ES-I3 (cell line): ENCODE measurements around the gene HOMER1.
A peak's percentile ranks its signal among the peaks of the same experiment; 100 is the strongest.

Source experiments
- H3K36me3 ChIP-seq: 2 replicates; pipeline ENCODE4 v1.6.1; 2013; ENCODE audit warnings: mild to moderate bottlenecking, low read length, control low read depth, moderate library complexity; ENCODE audit not compliant: insufficient read depth
- H3K4me1 ChIP-seq: 2 replicates; pipeline ENCODE4 v1.6.1; 2013; ENCODE audit warnings: mild to moderate bottlenecking, control low read depth, low read length; ENCODE audit not compliant: insufficient read depth
- H3K9ac ChIP-seq: 2 replicates; pipeline ENCODE4 v1.6.1; 2013; ENCODE audit warnings: low read depth, mild to moderate bottlenecking, low read length, moderate library complexity
- H3K9me3 ChIP-seq: 2 replicates; pipeline ENCODE4 v1.6.1; 2013; ENCODE audit warnings: mild to moderate bottlenecking, low read length, moderate library complexity; ENCODE audit not compliant: control insufficient read depth, insufficient read depth

Gene HOMER1

DNA sequence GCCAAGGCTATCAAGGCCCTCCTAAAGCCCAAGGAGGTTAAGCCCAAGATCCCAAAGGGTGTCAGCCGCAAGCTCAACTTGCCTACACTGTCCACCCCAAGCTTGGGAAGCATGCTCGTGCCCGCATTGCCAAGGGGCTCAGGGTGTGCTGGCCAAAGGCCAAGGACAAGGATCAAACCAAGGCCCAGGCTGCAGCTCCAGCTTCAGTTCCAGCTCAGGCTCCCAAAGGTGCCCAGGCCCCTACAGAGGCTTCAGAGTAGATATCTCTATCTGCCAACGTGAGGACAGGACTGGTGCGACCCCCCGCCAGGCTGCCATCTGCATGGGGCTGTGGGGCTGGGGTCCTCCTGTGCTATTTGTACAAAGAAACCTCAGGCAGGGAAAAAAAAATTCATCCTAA lies 3.3 kb downstream of the HOMER1 start:
- peak overlapping the region; percentile 14; the same call in 1 of the 2 replicates for H3K9ac ChIP-seq
- H3K9me3 ChIP-seq = no peaks in the 10 kb centered on the region
- H3K36me3 ChIP-seq = no peaks in the 10 kb centered on the region
- peaks cover 28% of the 10 kb centered on the region for H3K4me1 ChIP-seq

DNA sequence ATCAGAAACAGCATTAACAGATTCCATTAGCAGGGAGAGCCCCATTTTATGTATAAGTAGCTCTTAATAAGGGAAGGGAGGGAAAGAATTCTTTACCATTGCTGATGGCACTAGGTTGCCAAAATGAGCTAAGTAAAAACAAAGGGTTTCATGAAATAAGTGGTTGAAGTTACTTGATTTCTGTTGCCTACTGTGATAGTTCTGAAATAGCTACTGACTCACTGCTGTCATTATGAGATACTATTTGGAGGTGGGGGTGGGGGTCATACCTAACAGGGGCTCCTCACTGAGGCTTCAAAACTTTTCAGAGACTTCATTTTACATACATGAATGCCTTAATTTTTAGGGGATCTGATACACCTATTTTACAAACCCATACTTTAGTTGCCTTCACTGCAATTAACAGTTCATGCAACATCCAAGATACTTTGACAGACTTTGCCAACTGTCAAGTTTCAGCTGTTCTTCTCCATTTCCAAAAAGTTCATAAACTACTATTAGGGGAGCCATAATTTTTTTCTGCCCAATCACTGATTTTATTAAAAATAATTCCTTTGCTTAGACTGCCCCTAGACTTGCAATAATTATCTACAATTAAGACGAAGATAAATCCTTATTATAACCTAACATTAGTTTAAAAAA lies 4.6 kb downstream of the HOMER1 start:
- Histone ChIP-seq H3K9me3 (no peaks in the 10 kb centered on the region), H3K4me1 (peaks cover 28% of the 10 kb centered on the region), H3K36me3 (no peaks in the 10 kb centered on the region), H3K9ac (no peak overlapping the region)

DNA sequence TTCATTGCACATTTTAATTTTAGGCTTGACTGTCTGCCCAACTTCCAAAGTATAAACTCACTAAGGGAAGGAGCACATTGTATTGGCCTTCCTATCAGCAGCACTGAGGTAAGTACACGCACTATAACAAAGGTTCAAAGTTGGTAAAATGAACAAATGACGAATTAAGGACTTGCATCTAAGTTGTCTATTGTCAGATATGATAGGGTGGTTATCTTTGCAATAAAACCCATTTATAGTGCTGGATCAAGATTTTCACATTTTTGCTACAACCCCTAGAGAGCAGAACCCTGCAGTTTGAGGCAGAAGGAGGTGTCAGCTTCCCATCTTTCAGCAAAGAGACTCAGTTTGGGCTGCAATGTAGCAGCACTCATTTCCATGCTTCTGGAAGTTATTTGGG lies 5.1 kb downstream of the HOMER1 start:
- Histone ChIP-seq H3K9ac (no peak overlapping the region; the same call in 1 of the 2 replicates), H3K36me3 (no peaks in the 10 kb centered on the region), H3K4me1 (peaks cover 31% of the 10 kb centered on the region), H3K9me3 (no peaks in the 10 kb centered on the region)

DNA sequence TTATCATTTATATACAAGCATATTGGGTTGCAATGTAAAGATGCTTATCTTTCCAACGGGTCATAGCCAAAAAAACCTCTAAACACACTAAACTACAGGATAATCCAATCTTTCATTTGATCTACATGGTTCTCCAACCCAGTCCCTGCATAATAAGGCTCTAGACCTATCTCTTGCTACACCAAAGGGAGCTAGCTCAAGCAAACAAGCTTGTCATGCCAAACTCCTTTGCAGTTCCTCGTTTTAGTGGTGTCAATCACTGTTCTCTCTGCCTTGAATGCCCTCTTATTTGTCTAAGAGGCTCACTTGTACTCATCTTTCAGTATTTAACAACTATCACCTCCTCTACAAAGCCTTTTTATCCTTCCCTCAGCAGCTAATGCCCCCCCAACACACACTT lies 5.6 kb downstream of the HOMER1 start:
- Histone ChIP-seq H3K9ac (no peak overlapping the region), H3K9me3 (no peaks in the 10 kb centered on the region), H3K4me1 (peaks cover 33% of the 10 kb centered on the region), H3K36me3 (no peaks in the 10 kb centered on the region)

DNA sequence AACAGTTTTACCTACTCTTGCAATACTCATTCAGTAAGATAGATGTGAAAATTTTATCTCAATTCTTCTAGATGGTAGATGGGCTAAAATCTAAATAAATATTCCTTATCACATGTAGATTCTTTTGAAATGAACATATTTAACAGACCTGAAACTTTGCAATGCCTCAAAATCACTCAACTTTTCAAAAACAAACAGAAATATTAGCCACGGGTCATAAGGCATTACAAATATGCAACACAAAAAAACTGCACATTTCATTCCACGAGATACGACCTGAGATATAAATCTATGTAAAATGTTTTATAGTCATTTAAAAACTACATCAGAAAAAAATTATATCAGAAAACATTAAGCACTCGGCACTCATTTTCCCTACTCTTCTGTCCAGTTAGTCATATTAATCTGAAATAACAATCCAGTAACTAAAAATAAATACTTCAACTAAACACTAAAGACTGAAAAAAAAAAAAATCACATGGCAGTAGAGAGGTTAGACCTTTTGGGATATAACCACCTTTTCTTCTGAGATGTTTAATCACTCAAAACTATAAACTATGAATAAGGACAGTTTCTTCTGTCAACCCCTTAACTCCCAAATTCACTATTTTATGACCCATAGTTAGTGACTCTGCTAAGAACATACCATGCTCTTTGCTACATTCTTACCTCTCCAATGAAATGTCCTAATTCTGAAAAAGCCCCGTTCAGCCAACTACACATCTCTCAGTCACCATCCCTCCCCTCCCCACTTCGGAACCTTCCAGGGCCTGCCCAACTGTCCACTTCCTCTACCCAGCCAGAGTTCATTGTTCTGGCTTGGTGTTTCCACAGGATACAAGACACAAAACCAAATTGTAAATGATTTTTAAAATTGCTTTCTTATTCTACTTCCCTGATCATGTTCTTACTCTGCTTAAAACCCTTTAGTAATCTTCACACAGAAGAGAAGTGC lies 6.4 kb downstream of the HOMER1 start:
- Histone ChIP-seq H3K9ac (no peak overlapping the region), H3K9me3 (no peaks in the 10 kb centered on the region), H3K4me1 (peaks cover 33% of the 10 kb centered on the region), H3K36me3 (no peaks in the 10 kb centered on the region)

DNA sequence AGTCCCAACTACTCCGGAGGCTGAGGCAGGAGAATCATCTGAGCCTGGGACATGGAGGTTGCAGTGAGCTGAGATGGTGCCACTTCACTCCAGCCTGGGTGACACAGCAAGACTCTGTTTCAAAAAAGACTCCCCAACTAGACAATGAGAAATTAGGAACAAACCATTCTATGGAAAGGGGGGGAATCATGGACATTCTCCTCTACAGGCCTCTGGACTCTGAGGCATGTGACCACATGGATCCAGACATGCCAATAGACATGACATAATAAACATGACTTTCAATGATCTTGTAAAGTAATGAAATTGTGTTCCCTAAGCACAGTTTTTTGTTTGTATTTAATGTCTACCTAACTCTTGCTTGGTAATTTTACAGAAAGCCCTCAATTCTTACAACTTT lies 8.8 kb downstream of the HOMER1 start:
- no peak overlapping the region for H3K9ac ChIP-seq
- no peaks in the 10 kb centered on the region for H3K9me3 ChIP-seq

DNA sequence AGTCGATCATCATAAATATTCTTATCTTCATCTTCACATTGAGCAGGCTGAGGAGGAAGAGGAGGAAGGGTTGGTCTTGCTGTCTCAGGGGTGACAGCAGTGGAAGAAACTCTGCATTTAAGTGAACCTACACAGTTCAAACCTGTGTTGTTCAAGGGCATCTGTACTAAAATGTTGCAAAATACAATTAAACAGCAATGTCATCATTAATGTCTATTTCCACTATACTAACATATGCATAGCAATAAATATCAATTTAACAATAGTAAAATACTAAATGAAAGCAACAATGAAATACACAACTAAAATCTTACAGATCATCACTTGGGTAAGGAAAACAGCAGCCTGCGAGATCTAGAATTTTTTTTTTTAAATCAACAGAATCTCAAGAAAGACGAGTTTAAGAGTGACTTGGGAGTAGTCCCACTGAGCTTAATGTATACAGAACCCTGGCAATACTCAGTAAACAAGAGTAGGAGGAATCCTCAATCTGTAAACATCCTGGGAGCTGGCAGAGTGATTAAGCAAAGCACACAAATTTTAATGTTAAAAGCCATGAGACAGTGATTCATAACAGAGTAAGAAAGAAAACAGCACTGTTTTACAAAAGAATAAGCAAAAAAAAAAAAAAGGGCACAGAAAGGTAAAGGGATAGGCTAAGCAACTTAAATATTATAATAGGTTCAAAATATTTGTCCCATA lies 10.0 kb downstream of the HOMER1 start:
- no peaks in the 10 kb centered on the region for H3K9me3 ChIP-seq
- H3K4me1 ChIP-seq = peaks cover 16% of the 10 kb centered on the region
- no peaks in the 10 kb centered on the region for H3K36me3 ChIP-seq
- no peak overlapping the region for H3K9ac ChIP-seq

More for the DNA sequence above, 8.8 kb downstream of the HOMER1 start:
- Histone ChIP-seq H3K36me3 (no peaks in the 10 kb centered on the region), H3K4me1 (peaks cover 27% of the 10 kb centered on the region)

DNA sequence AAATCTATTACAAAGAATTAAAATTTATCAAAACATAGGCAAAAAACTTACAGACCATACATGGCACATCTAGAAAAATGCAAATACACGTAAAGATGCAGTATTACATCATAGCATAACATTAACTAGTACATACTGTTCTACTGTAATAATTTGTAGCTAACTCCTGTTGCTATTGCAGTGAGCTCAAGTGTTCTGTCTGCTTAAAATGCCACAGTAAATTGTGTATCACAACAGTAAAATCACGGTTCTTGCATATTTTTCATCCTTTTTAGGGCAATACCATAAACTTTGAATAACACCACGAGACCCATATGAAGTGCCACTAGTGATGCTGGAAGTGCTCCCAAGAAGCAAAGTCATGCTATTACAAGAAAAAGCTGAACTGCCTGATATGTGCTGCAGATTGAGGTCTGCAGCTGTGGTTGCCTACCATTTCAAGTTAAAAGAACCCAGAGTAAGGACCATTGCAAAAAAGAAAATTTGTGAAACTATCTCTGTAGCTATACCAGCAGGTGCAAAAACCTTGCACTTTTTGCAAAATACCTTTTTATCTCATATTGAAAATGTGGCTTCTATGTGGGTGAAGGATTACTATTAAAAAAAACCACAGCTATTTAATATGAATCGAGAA lies 14.2 kb downstream of the HOMER1 start:
- Histone ChIP-seq H3K4me1 (peaks cover 18% of the 10 kb centered on the region), H3K36me3 (no peaks in the 10 kb centered on the region), H3K9ac (no peak overlapping the region)

DNA sequence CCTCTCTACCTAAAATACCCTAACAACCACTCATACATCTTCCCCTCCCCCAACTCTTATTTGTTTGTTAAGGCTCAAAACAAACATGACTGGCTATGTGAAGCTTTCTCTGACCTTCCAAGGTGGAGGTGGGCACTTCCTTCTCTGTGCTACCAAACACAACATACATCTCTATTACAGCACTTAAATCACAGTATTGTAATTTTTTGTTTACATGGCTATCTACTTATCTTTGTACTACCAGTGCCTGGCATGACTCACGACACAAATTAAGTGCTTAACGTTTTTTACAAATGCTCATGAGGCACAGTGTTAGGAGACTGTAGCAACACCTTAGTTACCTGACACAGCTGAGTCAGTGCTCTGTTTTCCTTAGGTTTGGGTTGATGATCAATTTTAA lies 18.6 kb downstream of the HOMER1 start:
- no peaks in the 10 kb centered on the region for H3K9me3 ChIP-seq
- no peak overlapping the region for H3K9ac ChIP-seq
- H3K36me3 ChIP-seq = no peaks in the 10 kb centered on the region
- peaks cover 12% of the 10 kb centered on the region for H3K4me1 ChIP-seq

More for the DNA sequence above, 14.2 kb downstream of the HOMER1 start:
- no peaks in the 10 kb centered on the region for H3K9me3 ChIP-seq

DNA sequence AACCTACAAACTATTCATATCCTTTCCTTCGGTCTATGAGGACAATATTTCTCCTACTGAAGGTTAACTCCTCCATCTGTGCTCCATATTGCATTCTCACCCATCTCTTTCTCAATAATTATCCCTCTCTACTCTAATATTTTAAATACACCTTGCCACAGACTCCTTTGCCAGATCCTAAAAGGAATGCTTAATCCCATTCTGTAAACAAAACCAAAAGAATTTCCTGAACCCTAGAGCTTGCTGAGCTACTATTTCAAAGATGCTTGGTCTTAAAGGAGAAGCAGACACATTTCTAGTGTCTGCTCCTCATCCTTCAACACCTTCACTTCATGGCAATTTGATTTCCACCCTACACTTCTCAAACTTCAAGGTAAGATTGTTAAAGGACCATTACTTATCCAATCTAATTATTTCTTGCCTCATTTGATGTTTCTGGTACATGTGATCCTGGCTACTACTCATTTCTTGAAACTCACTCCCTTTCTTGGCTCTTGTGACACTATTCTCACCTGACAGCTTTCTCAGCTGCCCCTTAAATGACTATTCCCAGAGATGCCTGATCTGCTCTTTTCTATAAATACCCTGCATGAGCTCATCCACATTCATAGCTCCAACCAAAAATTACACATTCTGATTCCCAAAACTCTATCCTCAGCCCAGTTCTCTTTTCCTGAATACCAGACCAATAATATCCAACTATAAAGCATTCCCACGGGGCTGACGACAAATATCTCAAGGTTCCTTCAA lies 20.2 kb downstream of the HOMER1 start:
- H3K9ac ChIP-seq = no peak overlapping the region
- H3K36me3 ChIP-seq = no peaks in the 10 kb centered on the region

DNA sequence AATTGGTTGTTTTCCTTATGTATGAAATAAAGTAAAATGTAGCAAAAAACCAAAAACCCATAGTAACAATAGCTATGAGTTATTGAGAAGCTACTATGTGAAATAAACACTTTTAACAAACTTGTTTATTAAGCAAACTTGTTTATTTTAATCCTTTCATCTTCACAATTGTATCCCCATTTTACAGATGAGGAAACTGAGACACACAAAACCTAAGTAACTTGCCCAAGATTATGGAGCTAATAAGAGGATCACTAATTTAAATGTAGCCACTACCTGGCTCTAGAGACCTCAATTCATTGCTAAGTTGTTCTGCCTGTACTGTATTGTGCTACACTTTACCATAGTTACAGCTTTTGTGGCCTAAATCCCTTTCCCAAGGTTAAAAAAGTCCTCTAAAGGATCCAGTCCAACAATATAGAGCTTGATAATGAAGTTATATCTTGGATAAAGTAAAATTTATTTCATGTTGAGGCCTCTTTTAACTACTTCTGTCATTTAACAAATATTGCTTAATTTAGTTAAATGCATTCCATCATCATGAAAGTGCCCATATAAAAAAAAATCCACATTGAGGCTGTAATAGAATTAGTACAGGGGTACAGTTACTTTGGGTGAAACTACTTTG lies 22.1 kb downstream of the HOMER1 start:
- no peaks in the 10 kb centered on the region for H3K36me3 ChIP-seq
- H3K4me1 ChIP-seq = peaks cover 12% of the 10 kb centered on the region
- H3K9ac ChIP-seq = no peak overlapping the region
- no peaks in the 10 kb centered on the region for H3K9me3 ChIP-seq

More for the DNA sequence above, 20.2 kb downstream of the HOMER1 start:
- Histone ChIP-seq H3K4me1 (peaks cover 12% of the 10 kb centered on the region), H3K9me3 (no peaks in the 10 kb centered on the region)

DNA sequence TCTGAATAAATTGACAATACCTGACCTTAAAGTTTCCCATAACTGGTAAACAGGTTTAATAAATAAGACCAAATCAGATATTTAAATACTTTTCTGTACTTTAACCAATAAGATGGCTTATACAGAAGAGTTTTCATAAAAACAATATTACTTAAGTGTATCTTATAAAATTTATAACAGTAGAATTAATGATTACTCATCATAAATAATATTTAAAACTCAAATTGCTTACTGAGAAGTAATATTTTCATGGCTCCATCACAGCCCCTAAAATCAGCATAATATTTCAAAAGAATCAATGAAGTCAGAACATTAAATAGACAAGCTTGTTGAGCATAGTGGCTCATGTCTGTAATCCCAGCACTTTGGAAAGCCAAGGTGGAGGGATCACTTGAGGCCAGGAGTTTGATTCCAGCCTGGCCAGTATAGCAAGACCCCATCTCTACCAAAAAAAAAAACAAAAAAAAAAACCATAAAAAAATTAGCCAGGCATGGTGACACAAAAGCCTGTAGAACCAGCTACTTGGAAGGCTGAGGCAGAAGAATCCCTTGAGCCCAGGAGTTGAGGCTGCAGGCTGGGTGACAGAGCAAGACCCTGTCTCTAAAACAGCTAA lies 23.5 kb downstream of the HOMER1 start:
- Histone ChIP-seq H3K9ac (no peak overlapping the region), H3K36me3 (no peaks in the 10 kb centered on the region), H3K9me3 (no peaks in the 10 kb centered on the region), H3K4me1 (peaks cover 2% of the 10 kb centered on the region; the same call in 1 of the 2 replicates)

DNA sequence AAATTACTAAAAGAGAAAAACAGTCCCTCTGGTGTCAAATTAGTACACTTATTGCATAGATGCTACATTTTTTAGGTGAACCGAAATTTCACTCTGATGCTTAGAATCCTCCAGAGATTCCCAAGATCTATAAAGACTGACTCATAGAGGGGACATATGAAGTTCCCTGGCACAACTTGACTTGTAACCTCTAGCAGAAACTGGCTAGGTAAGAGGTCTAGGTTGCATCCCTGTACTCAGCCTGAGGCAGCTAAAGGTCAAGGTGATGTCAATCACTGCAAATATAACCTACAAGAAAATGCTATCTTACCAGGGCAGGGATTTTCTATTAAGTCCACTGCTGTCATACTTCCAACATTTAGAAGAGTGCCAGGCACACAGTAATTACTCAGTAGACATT lies 24.2 kb downstream of the HOMER1 start:
- no peaks in the 10 kb centered on the region for H3K36me3 ChIP-seq
- no peaks in the 10 kb centered on the region; the same call in 1 of the 2 replicates for H3K4me1 ChIP-seq
- H3K9ac ChIP-seq = no peak overlapping the region
- no peaks in the 10 kb centered on the region for H3K9me3 ChIP-seq
